Measurements from ENCODE around the gene EPYC. TPM values are rescaled to one million over a fixed set of nuclear protein-coding genes. Genes with fewer than 3 reads are reported as not detected.

EPYC gene
- total RNA-seq, 4 donors from 2014 or later, result not detected

DNA sequence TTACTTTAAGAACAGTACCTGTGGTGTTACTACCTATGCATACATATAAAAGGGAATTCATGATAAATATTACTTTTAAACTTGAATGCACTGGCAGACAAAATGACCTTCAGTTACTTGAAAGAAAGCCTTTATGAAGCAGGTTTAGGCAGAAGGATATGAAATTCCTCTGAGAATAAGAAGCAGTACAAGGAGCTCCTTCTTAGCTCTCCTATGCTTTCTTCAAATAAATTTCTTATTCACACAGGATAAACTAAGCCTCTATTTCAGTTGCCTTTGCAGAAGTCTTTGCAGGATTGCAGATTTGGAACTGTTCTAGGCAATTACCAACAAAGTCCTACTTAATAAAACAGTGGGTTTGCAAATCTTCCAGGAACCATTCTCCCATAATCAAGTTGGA, 1.0 kb downstream of the EPYC start:
- H3K9me3 ChIP-seq, result no peaks in the 10 kb centered on the region
- H3K27ac ChIP-seq, result no peak overlapping the region
- H3K4me1 ChIP-seq, result no peaks in the 10 kb centered on the region
- no peak for DNase-seq
- H3K4me3 ChIP-seq, result no peak overlapping the region
- H3K27me3 ChIP-seq, result no peaks in the 10 kb centered on the region
- H3K36me3 ChIP-seq, result no peaks in the 10 kb centered on the region
- TF ChIP-seq, protein P1, sequence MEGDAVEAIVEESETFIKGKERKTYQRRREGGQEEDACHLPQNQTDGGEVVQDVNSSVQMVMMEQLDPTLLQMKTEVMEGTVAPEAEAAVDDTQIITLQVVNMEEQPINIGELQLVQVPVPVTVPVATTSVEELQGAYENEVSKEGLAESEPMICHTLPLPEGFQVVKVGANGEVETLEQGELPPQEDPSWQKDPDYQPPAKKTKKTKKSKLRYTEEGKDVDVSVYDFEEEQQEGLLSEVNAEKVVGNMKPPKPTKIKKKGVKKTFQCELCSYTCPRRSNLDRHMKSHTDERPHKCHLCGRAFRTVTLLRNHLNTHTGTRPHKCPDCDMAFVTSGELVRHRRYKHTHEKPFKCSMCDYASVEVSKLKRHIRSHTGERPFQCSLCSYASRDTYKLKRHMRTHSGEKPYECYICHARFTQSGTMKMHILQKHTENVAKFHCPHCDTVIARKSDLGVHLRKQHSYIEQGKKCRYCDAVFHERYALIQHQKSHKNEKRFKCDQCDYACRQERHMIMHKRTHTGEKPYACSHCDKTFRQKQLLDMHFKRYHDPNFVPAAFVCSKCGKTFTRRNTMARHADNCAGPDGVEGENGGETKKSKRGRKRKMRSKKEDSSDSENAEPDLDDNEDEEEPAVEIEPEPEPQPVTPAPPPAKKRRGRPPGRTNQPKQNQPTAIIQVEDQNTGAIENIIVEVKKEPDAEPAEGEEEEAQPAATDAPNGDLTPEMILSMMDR (IDR thresholded peaks at IDR 0.05), result no peak
- TF ChIP-seq POLR2A (IDR thresholded peaks at IDR 0.05), result no peak

DNA sequence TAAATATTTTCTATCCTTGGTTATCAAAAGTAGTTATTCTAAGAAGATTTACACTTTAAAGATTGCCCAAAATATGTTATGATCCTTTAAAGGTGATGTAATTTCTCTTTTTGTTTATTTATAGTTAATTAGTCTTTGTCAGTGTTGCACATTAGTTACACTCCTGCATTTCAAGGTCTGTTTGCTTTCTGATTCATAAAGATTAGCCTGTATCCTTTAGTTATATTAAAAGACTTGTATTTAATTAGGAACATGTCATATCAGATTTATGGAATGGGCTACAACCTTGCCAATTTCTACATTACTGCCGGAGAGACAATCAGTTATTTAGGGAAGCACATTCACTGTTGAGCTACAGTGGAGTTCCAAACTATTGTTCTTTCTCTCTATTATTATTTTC, 3.5 kb downstream of the EPYC start:
- H3K4me1 ChIP-seq, result no peaks in the 10 kb centered on the region
- TF ChIP-seq, protein P1 (IDR thresholded peaks at IDR 0.05), result no peak
- no peaks in the 10 kb centered on the region for H3K9me3 ChIP-seq
- H3K27ac ChIP-seq, result no peak overlapping the region
- no peak overlapping the region for H3K4me3 ChIP-seq
- DNase-seq, result no peak
- no peaks in the 10 kb centered on the region for H3K36me3 ChIP-seq
- H3K27me3 ChIP-seq, result no peaks in the 10 kb centered on the region

DNA sequence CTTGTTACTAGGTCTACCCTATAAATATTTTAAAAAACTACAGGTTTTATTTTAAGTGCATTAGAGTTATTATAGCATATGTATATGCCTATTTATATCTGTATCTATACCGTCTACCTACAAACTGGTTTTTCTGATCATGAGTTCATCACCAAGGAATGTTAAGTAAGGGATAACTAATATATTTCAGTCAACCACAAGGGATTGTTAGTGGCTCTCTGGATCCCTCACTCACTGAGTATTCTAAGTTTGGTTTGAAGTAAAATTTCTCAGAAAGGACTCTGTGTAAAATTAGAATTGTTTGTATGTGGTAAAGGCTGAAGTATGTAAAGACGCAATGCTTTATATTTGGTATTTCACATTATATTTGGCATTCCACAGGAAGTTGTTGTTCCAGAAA, 4.8 kb downstream of the EPYC start:
- no peak overlapping the region for H3K27ac ChIP-seq
- TF ChIP-seq POLR2A (IDR thresholded peaks at IDR 0.05), result no peak
- TF ChIP-seq, protein P1 (IDR thresholded peaks at IDR 0.05), result no peak
- H3K4me1 ChIP-seq, result no peaks in the 10 kb centered on the region
- H3K27me3 ChIP-seq, result no peaks in the 10 kb centered on the region
- no peaks in the 10 kb centered on the region for H3K9me3 ChIP-seq
- DNase-seq, result no peak
- H3K4me3 ChIP-seq, result no peak overlapping the region
- H3K36me3 ChIP-seq, result no peaks in the 10 kb centered on the region

DNA sequence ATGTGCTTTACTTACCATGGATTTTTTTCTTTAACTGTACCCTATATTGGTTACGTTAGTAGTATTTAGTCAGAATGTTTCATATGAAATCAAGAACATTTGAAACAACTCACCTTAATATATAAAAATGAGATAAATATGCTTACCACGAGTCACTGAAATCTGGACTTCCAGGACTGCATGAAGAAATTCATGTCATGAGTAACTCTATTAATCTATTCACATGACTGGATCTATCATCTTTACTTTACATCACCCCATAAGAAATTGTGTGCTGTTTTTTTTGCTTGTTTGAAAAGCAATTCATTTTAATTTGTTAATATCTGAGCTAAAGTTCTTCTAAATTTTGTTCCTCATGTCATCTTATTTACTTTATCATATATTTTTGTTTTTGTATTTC, 5.2 kb downstream of the EPYC start:
- H3K27ac ChIP-seq, result no peak overlapping the region
- no peaks in the 10 kb centered on the region for H3K9me3 ChIP-seq
- H3K36me3 ChIP-seq, result no peaks in the 10 kb centered on the region
- no peak for DNase-seq
- TF ChIP-seq, protein P1 (IDR thresholded peaks at IDR 0.05), result no peak
- no peak for TF ChIP-seq POLR2A (IDR thresholded peaks at IDR 0.05)
- no peak overlapping the region for H3K4me3 ChIP-seq
- no peaks in the 10 kb centered on the region for H3K27me3 ChIP-seq
- no peaks in the 10 kb centered on the region for H3K4me1 ChIP-seq

DNA sequence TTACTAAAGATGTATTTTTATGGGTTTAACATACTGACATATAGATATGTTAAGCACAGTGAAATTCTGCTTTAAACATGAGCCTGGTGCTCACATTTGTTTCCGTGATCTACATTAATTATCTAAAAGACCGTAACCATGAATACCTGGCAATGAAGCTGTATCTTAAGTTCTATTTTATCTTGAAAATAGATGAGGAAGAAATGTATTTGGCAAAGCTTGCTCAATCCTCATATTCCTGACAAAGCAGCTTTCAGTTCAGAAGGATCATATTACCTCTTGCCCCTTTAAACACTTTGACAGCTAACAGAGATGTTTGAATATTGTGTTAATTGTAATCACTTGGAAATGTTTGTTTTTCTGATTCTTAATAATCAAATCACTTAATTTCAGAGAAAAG, 9.8 kb downstream of the EPYC start:
- H3K27ac ChIP-seq, result no peak overlapping the region
- H3K9me3 ChIP-seq, result no peaks in the 10 kb centered on the region
- H3K36me3 ChIP-seq, result no peaks in the 10 kb centered on the region
- H3K4me1 ChIP-seq, result no peaks in the 10 kb centered on the region
- no peaks in the 10 kb centered on the region for H3K27me3 ChIP-seq
- DNase-seq, result no peak
- H3K4me3 ChIP-seq, result no peak overlapping the region
- TF ChIP-seq POLR2A (IDR thresholded peaks at IDR 0.05), result no peak
- TF ChIP-seq, protein P1 (IDR thresholded peaks at IDR 0.05), result no peak

DNA sequence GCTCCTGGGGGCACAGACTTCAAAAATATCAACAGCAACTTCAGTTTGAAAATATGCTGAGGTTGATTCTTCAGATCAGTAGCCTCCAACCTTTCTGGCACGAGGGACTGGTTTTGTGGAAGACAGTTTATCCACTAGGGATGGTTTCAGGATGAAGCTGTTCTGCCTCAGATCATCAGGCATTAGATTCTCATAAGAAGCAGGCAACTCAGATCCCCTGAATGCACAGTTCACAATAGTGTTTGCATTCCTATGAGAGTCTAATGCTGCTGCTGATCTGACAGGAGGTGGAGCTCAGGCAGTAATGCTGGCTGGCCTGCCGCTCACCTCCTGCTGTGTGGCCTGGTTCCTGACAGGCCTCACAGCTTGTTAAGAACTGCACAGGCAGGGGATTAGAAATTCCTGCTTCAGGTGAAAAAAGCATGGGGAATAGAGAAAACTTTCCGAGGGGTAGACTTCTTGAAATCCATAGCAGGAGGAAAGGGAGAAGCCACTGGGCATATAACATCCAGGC, 12.8 kb downstream of the EPYC start:
- H3K9me3 ChIP-seq, result no peaks in the 10 kb centered on the region
- no peaks in the 10 kb centered on the region for H3K27me3 ChIP-seq
- TF ChIP-seq POLR2A (IDR thresholded peaks at IDR 0.05), result no peak
- TF ChIP-seq, protein P1 (IDR thresholded peaks at IDR 0.05), result no peak
- no peak overlapping the region for H3K4me3 ChIP-seq
- DNase-seq, result no peak
- H3K36me3 ChIP-seq, result no peaks in the 10 kb centered on the region
- no peaks in the 10 kb centered on the region for H3K4me1 ChIP-seq
- no peak overlapping the region for H3K27ac ChIP-seq
